ENCODE results near the gene KIAA0408.
"Not testable (repeated sequence)": the region's sequence is repeated elsewhere in the genome, so short reads cannot be mapped to it uniquely, and the experiment has no call there.

Gene KIAA0408

DNA sequence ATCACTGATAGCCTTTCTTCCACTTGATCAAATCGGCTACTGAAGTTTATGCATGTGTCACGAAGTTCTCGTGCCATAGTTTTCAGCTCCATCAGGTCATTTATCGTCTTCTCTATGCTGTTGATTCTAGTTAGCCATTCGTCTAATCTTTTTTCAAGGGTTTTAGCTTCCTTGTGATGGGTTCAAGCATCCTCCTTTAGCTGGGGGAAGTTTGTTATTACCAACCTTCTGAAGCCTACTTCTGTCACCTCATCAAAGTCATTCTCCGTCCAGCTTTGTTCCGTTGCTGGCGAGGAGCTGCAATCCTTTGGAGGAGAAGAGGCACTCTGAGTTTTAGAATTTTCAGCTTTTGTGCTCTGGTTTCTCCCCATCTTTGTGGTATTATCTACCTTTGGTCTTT, 47.2 kb downstream of the KIAA0408 start:
- not testable (repeated sequence) for DNase-seq (ENCODE audit: low read depth)
